HCEC 1CT (cell line): Measurements from ENCODE around the gene NDUFA6.
"Not testable (repeated sequence)": the region's sequence is repeated elsewhere in the genome, so short reads cannot be mapped to it uniquely, and the experiment has no call there.

Source experiments
- DNase-seq: peaks from one replicate; pipeline ENCODE4 v3.0.0-alpha.2; 2017

NDUFA6 gene

DNA sequence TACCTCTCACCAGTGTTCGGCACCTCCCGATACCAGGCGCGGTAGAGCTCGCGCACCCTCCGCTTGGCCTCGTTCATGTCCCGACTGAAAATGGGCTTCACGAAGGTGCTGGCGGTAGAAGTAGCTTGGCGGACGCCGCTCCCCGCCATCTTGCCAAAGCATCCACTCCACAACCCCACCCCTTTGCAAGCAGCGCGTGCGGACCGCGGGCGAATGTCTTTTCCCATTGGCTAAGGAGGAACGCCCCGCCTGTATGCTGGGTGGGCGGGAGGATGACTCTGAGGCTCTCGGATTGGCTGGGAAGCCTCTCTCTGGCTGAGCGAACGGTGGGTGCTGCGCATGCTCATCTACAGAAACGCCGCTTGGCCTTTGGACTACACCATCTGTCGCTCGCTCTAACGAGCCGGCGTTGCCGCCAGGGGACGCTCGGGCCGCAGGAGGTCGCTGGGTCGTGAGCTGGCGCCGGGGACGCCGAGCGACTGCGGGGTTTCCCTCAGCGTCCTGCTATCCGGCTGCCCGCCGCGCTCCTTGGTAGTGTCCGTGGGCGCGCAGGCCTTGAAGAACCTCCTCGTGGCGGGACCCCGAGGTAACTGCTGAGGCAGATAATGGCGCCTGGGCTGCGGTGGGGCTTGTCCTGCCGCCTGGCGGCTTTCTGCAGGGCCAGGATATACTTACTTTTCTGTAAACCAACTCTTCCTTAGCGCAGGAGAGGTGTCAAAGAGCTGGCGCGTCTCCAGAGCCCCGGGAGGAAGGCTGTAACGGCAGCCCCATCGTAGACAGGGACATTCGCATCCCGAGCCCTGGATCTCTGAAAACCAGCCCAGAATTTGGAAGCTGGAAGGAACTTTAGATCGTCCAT lies at the start of gene NDUFA6:
TSS of gene NDUFA6 (minus strand) at position 177 of the 859 bp plus-strand sequence. CDS start at position 149, 28 bp downstream.
- peak; percentile 99 for DNase-seq

DNA sequence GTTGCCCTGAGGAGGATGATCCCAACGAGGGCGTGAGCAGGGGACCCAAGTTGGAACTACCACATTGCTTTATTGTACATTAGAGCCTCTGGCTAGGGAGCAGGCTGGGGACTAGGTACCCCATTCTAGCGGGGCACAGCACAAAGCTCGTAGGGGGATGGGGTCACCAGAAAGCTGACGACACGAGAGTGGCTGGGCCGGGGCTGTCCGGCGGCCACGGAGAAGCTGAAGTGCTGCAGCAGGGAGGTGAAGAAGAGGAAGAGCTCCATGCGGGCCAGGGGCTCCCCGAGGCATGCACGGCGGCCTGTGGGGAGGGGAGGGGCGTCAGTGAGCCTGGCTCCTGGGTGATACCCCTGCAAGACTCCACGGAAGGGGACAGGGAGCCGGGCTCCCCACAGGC lies 49.6 kb upstream of the NDUFA6 start:
- not testable (repeated sequence) for DNase-seq

DNA sequence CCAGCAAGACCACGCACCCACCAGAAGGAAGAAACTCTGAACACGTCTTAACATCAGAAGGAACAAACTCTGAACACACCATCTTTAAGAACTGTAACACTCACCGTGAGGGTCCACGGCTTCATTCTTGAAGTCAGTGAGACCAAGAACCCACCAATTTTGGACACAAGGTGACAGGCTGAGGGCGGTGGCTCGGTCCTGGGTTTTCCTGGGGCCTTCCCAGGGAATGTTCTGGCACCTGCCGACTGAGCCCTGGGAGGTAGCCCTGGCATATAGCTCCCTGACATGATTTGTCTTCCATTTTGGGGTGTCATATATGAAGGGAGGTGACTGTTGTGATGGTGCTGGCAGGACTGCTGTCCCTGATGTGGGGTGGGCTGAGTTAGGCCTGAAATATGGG lies 48.9 kb upstream of the NDUFA6 start:
- DNase-seq, result not testable (repeated sequence)

DNA sequence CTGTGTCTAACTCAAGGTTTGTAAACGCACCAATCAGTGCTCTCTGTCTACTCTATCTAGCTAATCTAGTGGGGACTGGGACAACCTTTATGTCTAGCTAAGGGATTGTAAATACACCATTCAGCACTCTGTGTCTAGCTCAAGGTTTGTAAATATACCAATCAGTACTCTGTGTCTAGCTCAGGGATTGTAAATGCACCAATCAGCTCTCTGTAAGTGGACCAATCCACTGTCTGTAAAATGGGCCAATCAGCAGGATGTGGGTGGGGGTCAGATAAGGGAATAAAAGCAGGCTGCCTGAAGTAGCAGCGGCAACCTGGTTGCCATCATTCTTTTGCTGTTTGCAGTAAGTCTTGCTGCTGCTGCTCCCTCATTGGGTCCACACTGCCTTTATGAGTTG lies 48.4 kb upstream of the NDUFA6 start:
- no peak for DNase-seq

DNA sequence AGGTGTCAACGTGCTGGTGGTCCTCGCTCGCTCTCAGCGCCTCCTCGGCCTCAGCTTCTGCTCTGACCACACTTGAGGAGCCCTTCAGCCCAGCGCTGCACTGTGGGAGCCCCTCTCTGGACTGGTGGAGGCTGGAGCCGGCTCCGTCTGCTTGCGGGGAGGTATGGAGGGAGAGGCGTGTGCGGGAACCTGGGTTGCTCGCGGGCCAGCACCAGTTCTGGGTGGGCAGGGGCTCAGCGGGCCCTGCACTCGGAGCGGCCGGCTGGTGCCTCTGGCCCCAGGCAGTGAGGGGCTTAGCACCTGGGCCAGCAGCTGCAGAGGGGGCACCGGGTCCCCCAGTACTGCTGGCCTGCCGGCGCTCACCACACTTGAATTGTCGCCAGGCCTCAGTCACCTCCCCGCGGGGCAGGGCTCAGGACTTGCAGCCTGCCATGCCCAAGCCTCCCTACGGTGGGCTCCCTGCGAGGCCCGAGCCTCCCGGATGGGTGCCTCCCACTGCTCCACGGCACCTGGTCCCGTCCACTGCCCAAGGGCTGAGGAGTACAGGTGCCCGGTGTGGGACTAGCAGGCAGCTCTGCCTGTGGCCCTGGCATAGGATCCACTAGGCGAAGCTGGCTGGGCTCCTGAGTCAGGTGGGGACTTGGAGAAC lies 47.7 kb upstream of the NDUFA6 start:
- DNase-seq, result no peak

DNA sequence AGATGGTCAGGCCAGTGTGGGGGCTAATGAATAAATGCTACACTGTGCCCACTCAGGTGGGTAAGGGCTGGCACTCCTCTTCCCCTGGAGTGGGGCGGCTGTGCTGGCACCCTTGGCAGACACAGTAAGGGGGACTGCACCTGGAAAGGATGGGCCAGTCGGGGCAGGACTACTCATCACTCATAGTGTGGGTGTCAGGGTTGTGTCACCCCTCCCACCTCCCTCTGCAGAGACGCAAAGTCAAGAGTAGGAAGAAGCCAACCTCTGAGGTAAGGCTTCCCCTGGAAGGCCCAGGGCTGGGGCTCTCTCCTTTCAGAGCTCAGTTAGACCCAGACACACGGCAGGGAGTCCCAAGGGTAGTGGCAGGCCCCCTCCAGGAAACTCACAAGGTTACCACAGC lies 45.1 kb upstream of the NDUFA6 start:
- not testable (repeated sequence) for DNase-seq

DNA sequence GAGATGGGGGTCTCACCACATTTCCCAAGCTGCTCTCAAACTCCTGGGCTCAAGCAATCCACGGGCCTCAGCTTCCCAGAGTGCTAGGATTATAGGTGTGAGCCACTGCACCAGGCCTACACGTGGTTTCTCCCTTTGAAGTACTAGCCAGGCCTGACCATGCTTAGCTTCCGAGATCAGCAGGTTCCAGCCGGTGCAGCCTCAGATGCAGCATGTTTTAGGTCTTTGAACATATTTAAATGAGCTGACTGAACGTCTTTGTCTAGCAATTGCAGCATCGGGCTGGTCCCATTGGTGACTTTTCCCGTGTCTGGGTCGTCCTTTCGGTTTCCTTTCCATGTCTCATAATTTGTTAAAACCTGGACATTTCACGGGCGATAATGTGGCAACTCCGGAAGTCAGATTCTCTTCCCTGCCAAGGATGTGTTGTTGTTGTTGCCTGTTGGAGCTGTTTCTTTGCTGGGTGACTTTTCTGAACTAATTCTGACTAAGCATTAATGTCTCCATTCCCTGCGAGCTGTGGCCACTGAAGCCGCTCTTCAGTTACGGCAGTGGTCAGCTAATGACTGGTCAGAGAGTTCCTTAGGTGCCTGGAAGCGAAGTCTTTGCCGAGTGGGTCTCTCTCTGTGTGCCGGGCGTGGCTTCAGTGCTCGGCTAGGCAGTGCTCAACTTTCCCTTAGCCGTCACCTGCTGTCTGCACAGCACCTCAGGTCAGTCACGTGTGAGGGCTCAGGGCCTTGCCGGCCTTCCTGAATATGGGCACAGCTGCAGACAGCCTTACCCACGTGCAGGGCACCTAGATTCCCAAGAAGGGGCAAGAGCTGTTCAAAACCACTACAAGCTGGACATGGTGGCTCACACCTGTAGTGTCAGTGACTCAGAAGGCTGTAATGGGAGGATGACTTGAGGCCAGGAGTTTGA lies 43.8 kb upstream of the NDUFA6 start:
- no peak for DNase-seq

DNA sequence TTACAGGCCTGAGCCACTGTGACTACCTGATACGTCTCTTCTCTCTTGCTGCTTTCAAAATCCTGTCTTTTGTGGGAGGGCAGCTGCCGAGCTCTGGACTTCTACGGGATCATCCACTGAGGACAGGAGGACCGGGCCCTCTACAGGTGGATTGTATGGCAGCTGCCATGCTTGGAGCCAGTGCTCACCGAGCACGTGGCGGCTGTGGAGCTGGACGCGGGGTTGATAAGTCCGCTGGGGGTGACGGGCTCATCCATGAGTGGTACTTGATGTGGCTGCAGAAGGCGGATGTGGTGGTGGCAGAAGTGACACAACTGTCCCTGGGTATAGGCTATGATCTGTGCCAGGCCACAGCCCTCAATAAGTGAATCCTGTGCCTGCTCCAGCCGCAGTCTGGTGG lies 41.9 kb upstream of the NDUFA6 start:
- no peak for DNase-seq

DNA sequence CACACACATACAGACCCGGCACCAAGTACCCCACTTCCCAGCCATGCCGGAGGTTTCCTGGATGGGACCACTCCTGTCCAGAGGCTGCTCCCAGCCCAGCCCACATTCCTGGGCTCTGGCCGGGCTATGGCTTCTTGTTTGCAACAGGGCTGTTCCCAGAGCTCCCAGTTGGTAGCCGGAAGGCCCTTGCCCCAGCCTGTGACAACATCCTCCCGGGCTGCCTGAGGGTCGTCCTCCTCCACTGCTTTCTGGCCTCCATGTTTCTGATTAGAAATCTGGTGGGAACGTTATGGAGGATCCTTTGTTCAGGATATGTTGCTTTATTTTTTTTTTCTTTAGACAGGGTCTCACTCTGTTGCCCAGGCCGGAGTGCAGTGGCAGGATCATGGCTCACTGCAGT lies 41.0 kb upstream of the NDUFA6 start:
- DNase-seq, result no peak

DNA sequence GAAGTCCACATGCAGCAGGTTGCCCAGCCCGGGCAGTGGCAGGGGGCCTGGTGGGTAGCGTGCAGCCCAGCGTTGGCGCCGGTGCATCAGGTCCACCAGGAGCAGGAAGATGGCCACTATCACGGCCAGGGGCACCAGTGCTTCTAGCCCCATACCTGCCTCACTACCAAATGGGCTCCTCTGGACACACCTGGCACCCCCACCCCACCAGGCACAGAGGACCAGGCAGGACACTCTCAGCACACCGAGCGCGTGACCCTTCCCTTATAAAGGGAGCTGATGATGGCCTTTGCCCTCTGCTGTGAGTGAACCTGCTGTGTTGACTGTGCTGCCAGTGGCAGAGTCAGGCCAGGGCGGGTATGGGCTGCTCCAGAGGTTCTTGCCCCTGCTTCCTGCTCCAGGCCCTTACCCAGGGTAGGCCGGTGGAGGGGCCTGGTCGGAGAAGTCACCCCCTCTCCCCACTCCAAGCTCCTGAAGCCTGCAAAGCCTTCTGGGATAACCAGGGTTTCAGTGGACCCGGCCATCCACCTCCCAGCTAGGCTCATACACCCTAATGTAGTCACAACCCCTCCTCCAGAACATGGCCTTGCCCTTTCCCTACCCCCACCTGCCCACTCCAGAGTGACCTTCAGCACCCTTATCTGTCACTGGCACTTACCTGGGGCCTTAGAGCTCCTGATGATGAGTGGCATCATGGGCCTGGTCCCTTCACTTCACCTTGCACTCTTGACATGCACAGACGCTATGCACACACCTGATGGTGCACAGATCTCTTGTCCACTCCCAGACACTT lies 40.3 kb upstream of the NDUFA6 start, which contains the start of gene CYP2D6:
TSS of gene CYP2D6 (minus strand) at position 172 of the 793 bp plus-strand sequence. CDS start at position 153, 19 bp downstream.
- not testable (repeated sequence) for DNase-seq

DNA sequence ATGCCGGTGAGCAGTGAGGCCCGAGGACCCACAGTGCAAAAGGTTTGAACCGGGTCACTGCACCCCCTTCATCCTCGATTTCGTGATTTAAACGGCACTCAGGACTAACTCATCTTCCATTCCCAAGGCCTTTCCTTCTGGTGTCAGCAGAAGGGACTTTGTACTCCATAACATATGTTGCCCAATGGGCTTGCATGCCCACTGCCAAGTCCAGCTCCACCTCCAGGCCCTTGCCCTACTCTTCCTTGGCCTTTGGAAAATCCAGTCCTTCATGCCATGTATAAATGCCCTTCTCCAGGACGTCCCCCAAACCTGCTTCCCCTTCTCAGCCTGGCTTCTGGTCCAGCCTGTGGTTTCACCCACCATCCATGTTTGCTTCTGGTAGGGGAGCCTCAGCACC lies 39.6 kb upstream of the NDUFA6 start:
- not testable (repeated sequence) for DNase-seq

DNA sequence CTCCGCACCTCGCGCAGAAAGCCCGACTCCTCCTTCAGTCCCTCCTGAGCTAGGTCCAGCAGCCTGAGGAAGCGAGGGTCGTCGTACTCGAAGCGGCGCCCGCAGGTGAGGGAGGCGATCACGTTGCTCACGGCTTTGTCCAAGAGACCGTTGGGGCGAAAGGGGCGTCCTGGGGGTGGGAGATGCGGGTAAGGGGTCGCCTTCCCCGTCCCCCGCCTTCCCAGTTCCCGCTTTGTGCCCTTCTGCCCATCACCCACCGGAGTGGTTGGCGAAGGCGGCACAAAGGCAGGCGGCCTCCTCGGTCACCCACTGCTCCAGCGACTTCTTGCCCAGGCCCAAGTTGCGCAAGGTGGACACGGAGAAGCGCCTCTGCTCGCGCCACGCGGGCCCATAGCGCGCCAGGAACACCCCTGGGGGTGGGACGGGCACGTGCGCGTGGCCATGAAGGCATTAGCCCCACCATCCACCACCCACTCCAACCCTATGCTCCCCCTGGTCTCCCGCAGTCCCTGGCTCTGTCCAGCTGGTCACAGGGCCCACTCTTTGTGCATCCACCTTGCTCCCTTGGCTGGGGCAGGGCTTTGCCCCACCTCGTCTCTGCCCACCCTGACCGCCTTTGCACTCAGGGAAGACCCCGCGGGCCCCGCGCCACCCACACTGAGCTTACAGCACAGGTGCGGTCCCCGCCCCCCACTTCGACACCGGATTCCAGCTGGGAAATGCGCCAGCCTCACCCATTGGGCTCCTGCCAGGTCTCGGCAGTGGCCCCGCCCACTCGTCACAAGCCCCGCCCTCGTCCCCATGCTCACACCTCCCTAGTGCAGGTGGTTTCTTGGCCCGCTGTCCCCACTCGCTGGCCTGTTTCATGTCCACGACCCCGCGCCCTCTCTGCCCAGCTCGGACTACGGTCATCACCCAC lies 38.5 kb upstream of the NDUFA6 start:
- DNase-seq, result not testable (repeated sequence)

DNA sequence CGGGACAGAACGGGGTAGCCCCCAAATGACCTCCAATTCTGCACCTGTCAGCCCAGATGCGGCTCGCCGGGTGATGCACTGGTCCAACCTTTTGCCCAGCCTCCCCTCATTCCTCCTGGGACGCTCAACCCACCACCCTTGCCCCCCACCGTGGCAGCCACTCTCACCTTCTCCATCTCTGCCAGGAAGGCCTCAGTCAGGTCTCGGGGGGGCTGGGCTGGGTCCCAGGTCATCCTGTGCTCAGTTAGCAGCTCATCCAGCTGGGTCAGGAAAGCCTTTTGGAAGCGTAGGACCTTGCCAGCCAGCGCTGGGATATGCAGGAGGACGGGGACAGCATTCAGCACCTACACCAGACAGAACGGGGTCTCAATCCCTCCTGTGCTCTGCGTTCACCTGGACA lies 37.4 kb upstream of the NDUFA6 start:
- DNase-seq, result not testable (repeated sequence)

DNA sequence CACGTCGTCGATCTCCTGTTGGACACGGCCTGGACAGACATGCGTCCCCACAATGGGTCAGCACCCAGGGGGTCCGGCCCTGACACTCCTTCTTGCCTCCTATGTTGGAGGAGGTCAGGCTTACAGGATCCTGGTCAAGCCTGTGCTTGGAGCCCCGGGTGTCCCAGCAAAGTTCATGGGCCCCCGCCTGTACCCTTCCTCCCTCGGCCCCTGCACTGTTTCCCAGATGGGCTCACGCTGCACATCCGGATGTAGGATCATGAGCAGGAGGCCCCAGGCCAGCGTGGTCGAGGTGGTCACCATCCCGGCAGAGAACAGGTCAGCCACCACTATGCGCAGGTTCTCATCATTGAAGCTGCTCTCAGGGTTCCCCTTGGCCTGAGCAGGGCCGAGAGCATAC lies 37.0 kb upstream of the NDUFA6 start:
- no peak for DNase-seq

DNA sequence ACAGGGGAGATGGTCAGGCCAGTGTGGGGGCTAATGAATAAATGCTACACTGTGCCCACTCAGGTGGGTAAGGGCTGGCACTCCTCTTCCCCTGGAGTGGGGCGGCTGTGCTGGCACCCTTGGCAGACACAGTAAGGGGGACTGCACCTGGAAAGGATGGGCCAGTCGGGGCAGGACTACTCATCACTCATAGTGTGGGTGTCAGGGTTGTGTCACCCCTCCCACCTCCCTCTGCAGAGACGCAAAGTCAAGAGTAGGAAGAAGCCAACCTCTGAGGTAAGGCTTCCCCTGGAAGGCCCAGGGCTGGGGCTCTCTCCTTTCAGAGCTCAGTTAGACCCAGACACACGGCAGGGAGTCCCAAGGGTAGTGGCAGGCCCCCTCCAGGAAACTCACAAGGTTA lies 33.0 kb upstream of the NDUFA6 start:
- DNase-seq, result not testable (repeated sequence)

DNA sequence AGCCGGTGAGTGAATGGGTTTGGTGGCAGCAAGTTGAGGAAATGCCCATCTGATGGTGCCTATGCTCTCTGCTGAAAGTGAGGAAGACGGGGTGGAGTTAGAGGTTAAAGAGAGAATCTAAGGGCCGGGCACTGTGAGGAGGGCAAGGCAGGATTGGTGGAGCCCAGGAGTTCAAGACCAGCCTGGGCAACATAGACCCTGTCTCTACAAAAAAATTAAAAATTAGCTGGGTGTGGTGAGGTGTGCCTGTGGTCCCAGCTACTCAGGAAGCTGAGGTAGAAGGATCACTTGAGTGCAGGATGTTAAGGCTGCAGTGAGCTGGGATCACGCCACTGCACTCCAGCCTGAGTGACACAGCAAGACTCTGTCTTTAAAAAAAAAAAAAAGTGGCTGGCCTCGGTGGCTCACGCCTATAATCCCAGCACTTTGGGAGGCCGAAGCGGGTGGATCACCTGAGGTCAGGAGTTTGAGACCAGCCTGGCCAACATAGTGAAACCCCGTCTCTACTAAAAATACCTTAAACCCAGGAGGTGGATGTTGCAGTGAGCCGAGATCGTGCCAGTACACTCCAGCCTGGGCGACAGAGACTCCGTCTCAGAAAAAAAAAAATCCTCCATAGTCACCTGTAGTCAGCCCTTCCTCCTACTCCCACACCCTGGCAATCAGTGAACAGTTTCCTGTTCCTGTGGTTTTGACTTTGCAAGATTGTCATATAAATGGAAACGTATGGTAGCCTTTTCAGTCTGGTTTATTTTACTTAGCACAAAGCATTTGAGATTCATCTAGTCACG lies 29.9 kb upstream of the NDUFA6 start:
- not testable (repeated sequence) for DNase-seq

DNA sequence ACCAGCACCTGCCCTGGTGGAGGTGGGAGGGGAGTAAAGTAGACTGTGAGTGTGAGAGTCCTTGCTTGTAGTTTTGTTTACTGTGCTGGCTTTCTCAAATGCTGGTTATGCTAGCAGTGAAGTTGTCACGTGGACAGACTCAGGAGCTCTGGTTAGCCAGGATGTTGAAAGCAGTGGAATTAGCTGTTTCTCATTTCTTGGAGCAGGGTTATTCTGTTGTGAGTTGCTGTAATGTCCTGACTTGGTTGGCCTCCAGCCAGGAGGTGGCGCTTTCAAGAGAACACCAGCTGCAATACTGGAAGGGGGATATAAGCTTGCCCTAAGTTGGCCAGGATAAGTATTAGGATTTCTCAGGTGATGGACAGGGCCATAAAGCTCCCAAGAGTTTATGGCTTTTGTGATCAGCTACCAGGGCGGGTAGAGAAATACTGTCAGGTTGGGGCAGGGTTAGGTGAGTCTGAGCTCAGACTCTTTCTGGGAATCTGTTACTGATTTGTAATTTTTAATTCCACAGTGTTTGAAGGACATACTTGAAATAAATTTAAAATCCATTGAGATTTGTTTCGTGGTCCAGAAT lies 26.4 kb upstream of the NDUFA6 start:
- no peak for DNase-seq

DNA sequence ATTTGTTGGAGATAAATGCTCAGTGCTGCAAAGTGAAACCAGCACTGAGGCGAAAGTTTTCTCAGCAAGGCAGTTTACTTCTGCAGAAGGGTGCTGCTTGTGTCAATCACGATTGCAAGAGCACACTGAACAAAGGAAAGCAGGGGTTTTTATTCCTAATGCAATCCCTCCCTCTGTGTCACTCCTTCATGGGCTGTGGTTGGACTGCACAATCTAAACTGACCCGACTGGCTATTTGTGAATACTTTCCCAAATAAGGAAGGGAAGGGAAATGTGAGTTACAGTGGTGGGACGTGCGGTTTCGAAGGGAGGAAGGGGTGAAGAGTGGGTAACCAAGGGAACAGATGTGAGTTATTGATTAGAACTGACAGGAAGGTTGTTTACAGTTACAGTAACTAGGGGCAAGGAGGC lies 24.9 kb upstream of the NDUFA6 start:
- DNase-seq, result not testable (repeated sequence)

DNA sequence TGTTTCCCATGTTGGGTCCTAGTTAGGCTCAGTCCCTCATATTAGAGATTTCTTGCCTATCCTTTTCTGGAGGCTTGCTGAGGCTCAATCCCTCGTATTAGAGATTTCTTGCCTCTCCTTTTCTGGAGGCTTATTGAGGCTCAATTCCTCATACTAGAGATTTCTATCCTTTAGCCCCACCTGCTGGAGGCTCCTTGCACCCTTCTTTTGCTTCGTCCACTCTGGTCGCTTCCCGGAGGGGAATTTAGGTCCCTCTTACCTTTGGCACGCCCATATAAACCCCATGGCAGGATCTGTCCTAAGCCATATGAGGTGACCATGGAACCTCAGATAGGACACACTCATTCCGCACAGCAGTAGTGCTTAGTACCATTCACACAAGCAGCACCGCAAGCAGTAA lies 24.1 kb upstream of the NDUFA6 start:
- peak; percentile 5 for DNase-seq

DNA sequence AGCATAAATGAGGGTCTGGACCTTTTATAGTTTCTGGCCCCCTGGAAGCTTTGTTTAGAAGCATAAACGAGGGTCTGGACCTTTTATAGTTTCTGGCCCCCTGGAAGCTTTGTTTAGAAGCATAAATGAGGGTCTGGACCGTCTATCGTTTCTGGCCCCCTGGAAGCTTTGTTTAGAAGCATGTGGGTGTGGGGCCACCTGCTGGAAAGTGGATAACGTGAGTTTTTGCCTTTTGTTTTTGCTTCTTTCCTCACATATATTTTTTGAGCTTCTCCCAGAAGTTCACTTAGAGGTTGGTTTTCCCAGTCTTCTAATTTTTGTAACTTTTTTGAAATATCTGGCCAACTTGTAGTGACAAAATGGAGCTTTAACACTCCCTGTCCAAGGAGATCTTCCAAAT lies 22.2 kb upstream of the NDUFA6 start:
- peak; percentile 6 for DNase-seq
